SU-DHL-6 (cell line): Measurements from ENCODE around the gene FIBIN.

Experiments used
- EZH2phosphoT487 ChIP-seq: fragments of 200-600 bp; sonication (generic), shearing (Covaris generic); conservative IDR thresholded peaks from 2 replicates; pipeline ENCODE4 v1.6.1; 2018; ENCODE audit warnings: mild to moderate bottlenecking, antibody characterized with exemption, low read length, moderate library complexity, mixed read lengths
- TF ChIP-seq, protein P1 (sequence below): fragments of 200-600 bp; sonication (generic); IDR thresholded peaks from one replicate; pipeline ENCODE4 v1.5.1; 2017; ENCODE audit warnings: antibody characterized with exemption, mild to moderate bottlenecking, low read length, moderate library complexity; ENCODE audit not compliant: insufficient read depth, poor library complexity, severe bottlenecking

DNA sequence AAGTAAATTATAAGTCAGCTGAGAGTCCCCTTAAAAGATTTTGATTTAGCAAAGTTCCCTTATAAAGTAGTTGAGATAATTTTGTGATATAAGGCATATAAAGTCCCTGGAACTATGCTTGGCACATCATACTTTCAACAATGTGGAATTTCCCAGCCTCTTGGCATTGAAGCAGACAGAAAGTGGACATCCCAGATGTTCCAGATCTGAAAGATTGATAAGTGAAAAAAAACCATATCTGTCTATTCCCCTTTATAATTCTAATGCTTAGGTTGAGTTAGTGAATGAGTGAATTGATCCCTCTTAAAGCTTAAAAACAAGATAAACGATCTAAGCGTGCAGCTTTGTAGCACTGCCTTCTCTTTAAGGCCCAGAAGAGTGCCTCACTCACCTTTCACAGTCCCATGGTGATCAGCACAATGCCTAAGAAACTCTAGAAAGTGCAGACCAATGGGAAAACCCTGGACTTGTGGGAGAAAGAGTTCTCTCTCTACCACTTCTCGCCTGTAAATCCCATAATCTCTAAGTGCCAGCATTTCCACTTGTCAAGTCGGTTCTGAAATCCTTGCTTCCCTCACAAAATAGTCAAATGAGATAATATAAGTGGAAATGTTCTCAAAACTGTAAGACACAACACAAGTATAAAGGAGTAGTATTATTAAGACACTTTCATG lies 17.8 kb downstream of the FIBIN start:
- TF ChIP-seq, protein P1, sequence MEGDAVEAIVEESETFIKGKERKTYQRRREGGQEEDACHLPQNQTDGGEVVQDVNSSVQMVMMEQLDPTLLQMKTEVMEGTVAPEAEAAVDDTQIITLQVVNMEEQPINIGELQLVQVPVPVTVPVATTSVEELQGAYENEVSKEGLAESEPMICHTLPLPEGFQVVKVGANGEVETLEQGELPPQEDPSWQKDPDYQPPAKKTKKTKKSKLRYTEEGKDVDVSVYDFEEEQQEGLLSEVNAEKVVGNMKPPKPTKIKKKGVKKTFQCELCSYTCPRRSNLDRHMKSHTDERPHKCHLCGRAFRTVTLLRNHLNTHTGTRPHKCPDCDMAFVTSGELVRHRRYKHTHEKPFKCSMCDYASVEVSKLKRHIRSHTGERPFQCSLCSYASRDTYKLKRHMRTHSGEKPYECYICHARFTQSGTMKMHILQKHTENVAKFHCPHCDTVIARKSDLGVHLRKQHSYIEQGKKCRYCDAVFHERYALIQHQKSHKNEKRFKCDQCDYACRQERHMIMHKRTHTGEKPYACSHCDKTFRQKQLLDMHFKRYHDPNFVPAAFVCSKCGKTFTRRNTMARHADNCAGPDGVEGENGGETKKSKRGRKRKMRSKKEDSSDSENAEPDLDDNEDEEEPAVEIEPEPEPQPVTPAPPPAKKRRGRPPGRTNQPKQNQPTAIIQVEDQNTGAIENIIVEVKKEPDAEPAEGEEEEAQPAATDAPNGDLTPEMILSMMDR: no peak
- no peak for TF ChIP-seq EZH2phosphoT487
